ENCODE measurements around the gene CXCR3. TPM values are rescaled to one million over a fixed set of nuclear protein-coding genes. Genes with fewer than 3 reads are reported as not detected.

Gene CXCR3
- total and polyA plus RNA-seq, 2 donors from 2014 or later = 0.24 to 1.7 TPM

GRCh38 chrX:71634366-71634765 lies 16.1 kb upstream of the CXCR3 start:
- H3K36me3 ChIP-seq (ENCODE audit: control insufficient read depth in 2 of 3, insufficient read depth in 3 of 3, low read length in 3 of 3) = no peaks in the 10 kb centered on the region
- no peaks in the 10 kb centered on the region for H3K9me3 ChIP-seq (ENCODE audit: control insufficient read depth in 2 of 3, insufficient read depth in 1 of 3, low read length in 3 of 3)
- intact Hi-C loops (cut with DNase I) = no loop called here
- no peak overlapping the region for H3K4me3 ChIP-seq (ENCODE audit: low read length in 3 of 3)
- FAIRE-seq (no peak), DNase-seq (no peak)
- peaks cover 0 to under 1% (median 0%) of the 10 kb centered on the region in 3 donors for H3K4me1 ChIP-seq (ENCODE audit: control insufficient read depth in 2 of 3, insufficient read depth in 2 of 3, low read depth in 1 of 3, low read length in 3 of 3)
- TF ChIP-seq, protein P1, sequence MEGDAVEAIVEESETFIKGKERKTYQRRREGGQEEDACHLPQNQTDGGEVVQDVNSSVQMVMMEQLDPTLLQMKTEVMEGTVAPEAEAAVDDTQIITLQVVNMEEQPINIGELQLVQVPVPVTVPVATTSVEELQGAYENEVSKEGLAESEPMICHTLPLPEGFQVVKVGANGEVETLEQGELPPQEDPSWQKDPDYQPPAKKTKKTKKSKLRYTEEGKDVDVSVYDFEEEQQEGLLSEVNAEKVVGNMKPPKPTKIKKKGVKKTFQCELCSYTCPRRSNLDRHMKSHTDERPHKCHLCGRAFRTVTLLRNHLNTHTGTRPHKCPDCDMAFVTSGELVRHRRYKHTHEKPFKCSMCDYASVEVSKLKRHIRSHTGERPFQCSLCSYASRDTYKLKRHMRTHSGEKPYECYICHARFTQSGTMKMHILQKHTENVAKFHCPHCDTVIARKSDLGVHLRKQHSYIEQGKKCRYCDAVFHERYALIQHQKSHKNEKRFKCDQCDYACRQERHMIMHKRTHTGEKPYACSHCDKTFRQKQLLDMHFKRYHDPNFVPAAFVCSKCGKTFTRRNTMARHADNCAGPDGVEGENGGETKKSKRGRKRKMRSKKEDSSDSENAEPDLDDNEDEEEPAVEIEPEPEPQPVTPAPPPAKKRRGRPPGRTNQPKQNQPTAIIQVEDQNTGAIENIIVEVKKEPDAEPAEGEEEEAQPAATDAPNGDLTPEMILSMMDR (IDR thresholded peaks at IDR 0.05; ENCODE audit: borderline replicate concordance, extremely low read depth, insufficient read depth) = no peak
- no peak overlapping the region for H3K27ac ChIP-seq (ENCODE audit: low read depth in 2 of 2, low read length in 2 of 2)
- H3K27me3 ChIP-seq (ENCODE audit: control insufficient read depth, insufficient read depth, low read length) = no peaks in the 10 kb centered on the region
- H3K9ac ChIP-seq (ENCODE audit: low read length in 3 of 3) = no peak overlapping the region

DNA sequence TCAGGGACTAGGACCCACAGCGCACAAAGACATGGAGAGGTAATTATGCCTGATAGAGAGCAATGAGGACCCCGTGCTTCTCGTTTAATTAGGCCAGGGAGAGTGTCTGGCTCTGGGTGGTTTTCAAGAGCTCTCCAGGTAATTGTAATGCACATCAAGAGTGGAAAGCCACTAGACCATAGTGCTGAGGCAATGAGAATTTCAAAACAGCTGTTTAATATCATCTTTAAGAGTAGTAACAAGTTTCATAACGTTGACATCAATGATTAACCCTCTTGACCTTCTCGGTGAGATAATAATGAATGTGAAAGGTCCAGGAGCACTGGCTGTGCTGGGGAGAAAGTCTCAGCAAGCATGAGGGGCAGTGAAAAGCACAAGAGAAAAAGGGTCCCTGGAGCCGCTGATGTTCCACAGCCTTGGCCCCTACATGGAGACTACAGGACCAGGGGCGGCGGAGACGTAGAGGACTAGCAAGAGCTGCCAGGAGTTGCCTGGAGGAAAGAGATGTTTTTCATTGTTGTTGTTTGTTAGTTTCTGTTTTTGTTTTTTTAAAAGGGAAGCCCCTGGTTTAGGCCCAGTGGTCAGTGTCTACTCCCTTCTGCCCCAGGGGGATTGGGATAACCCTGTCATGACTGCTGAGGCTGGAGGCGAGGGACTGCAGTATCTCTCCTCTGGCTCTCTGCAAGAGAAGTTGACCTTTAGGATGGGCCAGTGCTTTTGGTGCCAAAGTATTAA lies 14.8 kb upstream of the CXCR3 start:
- no peaks in the 10 kb centered on the region for H3K9me3 ChIP-seq (ENCODE audit: control insufficient read depth in 2 of 3, insufficient read depth in 1 of 3, low read length in 3 of 3)
- H3K36me3 ChIP-seq (ENCODE audit: control insufficient read depth in 2 of 3, insufficient read depth in 3 of 3, low read length in 3 of 3) = no peaks in the 10 kb centered on the region
- DNase-seq = no peak
- TF ChIP-seq, protein P1 (IDR thresholded peaks at IDR 0.05; ENCODE audit: borderline replicate concordance, extremely low read depth, insufficient read depth) = no peak
- H3K27ac ChIP-seq (ENCODE audit: low read depth in 2 of 2, low read length in 2 of 2) = no peak overlapping the region
- no peaks in the 10 kb centered on the region for H3K27me3 ChIP-seq (ENCODE audit: control insufficient read depth, insufficient read depth, low read length)
- H3K9ac ChIP-seq (ENCODE audit: low read length in 3 of 3) = no peak overlapping the region
- FAIRE-seq = no peak
- intact Hi-C loops (cut with DNase I) = no loop called here
- peaks cover 0 to 5% (median 0%) of the 10 kb centered on the region in 3 donors for H3K4me1 ChIP-seq (ENCODE audit: control insufficient read depth in 2 of 3, insufficient read depth in 2 of 3, low read depth in 1 of 3, low read length in 3 of 3)
- no peak overlapping the region for H3K4me3 ChIP-seq (ENCODE audit: low read length in 3 of 3)

DNA sequence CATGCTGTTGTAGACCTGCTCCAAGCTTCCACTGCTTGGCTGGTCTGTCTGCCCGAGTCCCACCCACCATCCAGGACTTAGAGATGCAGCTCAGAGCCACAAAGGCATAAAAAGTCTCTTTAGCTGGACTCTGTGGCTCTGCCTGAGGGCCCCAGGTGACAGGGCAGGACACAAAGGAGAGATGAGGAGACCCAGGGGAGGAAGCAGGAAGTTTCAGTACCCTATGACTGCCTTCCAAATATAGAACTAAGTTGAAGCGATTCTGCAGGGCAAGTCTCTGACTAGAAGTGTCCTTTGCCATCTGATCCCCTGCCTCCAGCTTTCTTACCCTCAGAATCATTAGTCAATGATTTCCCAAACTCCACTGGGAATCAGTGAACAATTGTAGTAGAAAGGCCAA lies 11.2 kb upstream of the CXCR3 start:
- Histone ChIP-seq H3K4me1 (ENCODE audit: control insufficient read depth in 2 of 3, insufficient read depth in 2 of 3, low read depth in 1 of 3, low read length in 3 of 3) (peaks cover 0 to 5% (median 0%) of the 10 kb centered on the region in 3 donors), H3K27me3 (ENCODE audit: control insufficient read depth, insufficient read depth, low read length) (no peaks in the 10 kb centered on the region), H3K27ac (ENCODE audit: low read depth in 2 of 2, low read length in 2 of 2) (no peak overlapping the region), H3K9me3 (ENCODE audit: control insufficient read depth in 2 of 3, insufficient read depth in 1 of 3, low read length in 3 of 3) (no peaks in the 10 kb centered on the region), H3K4me3 (ENCODE audit: low read length in 3 of 3) (no peak overlapping the region), H3K36me3 (ENCODE audit: control insufficient read depth in 2 of 3, insufficient read depth in 3 of 3, low read length in 3 of 3) (no peaks in the 10 kb centered on the region), H3K9ac (ENCODE audit: low read length in 3 of 3) (no peak overlapping the region)
- intact Hi-C loops (cut with DNase I) = no loop called here
- DNase-seq = peak in 2 of 5 donors; percentile 24 to 43
- TF ChIP-seq, protein P1 (IDR thresholded peaks at IDR 0.05; ENCODE audit: borderline replicate concordance, extremely low read depth, insufficient read depth) = no peak
- FAIRE-seq = no peak

Data from kidney (tissue), 14 donors.